Measurements from ENCODE around the gene ALDH7A1. TPM values are rescaled to one million over a fixed set of nuclear protein-coding genes. Genes with fewer than 3 reads are reported as not detected.

ALDH7A1 gene
- total and polyA plus RNA-seq, 10 of the 15 experiments (the other 5 are each of a cell fraction or from before 2014, with no cell fraction given), result 0.18 to 1.0 (median 0.41) TPM; not detected in 1

- no peaks in the 10 kb centered on the region for H3K27me3 ChIP-seq (replicated peaks in 1 of 2; ENCODE audit: control insufficient read depth in 2 of 2, insufficient read depth in 2 of 2, low read length in 1 of 2)
- ChIA-PET POLR2A (interaction anchor here (1.0 kb wide), 1 partner anchor 23 kb away, joined by 3 read pairs; no protein-coding TSS in a partner anchor), RAD21 (ENCODE audit: unreplicated experiment) (interaction anchor here (0.8 kb wide), 1 partner anchor 247 kb away, joined by 3 read pairs; no protein-coding TSS in a partner anchor), CTCF (interaction anchor here (1.0 to 1.3 kb wide), 2 partner anchors 9 to 144 kb away, joined by 3 to 4 read pairs; no protein-coding TSS in a partner anchor), SMC1A (ENCODE audit: uncharacterized antibody, unreplicated experiment) (interaction anchor here (0.7 kb wide), 1 partner anchor 17 kb away, joined by 3 read pairs; no protein-coding TSS in a partner anchor)
- H3K36me3 ChIP-seq (ENCODE audit: control insufficient read depth in 2 of 2, insufficient read depth in 2 of 2, low read length in 1 of 2), result no peaks in the 10 kb centered on the region
- BruUV-seq (replicated peaks), result no TSS peak
- in situ Hi-C loops (cut with MboI), result no loop called here
- no peaks in the 10 kb centered on the region for H4K20me1 ChIP-seq (ENCODE audit: control insufficient read depth, insufficient read depth)
- H3K4me2 ChIP-seq (ENCODE audit: control insufficient read depth, insufficient read depth), result no peak overlapping the region
- no peak overlapping the region for H3K4me3 ChIP-seq
- no peak overlapping the region for H2AFZ ChIP-seq (ENCODE audit: control insufficient read depth, low read depth, low read length)
- DNase-seq (ENCODE audit: low read depth, low spot score), result no peak
- H3K27ac ChIP-seq (ENCODE audit: control insufficient read depth, insufficient read depth), result no peak overlapping the region
- H3K79me2 ChIP-seq (ENCODE audit: control insufficient read depth, insufficient read depth, low read length), result no peaks in the 10 kb centered on the region
- no peak for ATAC-seq
- FAIRE-seq, result no peak
- intact Hi-C loops (cut with micrococcal nuclease; ENCODE audit: unreplicated experiment), result no loop called here
- H3K9ac ChIP-seq (ENCODE audit: control insufficient read depth, insufficient read depth, low read length), result no peak overlapping the region
- TF ChIP-seq, protein P1, sequence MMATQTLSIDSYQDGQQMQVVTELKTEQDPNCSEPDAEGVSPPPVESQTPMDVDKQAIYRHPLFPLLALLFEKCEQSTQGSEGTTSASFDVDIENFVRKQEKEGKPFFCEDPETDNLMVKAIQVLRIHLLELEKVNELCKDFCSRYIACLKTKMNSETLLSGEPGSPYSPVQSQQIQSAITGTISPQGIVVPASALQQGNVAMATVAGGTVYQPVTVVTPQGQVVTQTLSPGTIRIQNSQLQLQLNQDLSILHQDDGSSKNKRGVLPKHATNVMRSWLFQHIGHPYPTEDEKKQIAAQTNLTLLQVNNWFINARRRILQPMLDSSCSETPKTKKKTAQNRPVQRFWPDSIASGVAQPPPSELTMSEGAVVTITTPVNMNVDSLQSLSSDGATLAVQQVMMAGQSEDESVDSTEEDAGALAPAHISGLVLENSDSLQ (IDR thresholded peaks at IDR 0.05), result no peak
- TF ChIP-seq ZNF592 (IDR thresholded peaks at IDR 0.05) (no peak), CHD4 (IDR thresholded peaks at IDR 0.05) (no peak), SMC3 (IDR thresholded peaks at IDR 0.05; ENCODE audit: borderline replicate concordance, low read length) (no peak), SIN3A (IDR thresholded peaks at IDR 0.05; ENCODE audit: low read depth, low read length) (no peak), ATF3 (IDR thresholded peaks at IDR 0.05; ENCODE audit: borderline replicate concordance, extremely low read depth, low read depth, low read length) (no peak), SUPT20H (IDR thresholded peaks at IDR 0.05; ENCODE audit: borderline replicate concordance, control insufficient read depth, low read depth, low read length) (no peak)
- no peaks in the 10 kb centered on the region for H3K4me1 ChIP-seq (ENCODE audit: control insufficient read depth, insufficient read depth, low read length)
- 100% methylated on average over 3 of the region's 3 CpGs for WGBS (ENCODE audit: insufficient coverage, insufficient replicate concordance, low lambda C conversion rate, missing lambda C conversion rate)
- H3K9me3 ChIP-seq (replicated peaks; ENCODE audit: control insufficient read depth, insufficient read depth, low read length), result no peaks in the 10 kb centered on the region
Measured at GRCh38 chr5:126635585-126635984, 40.6 kb upstream of the ALDH7A1 start.
